Measurements from ENCODE around the gene APAF1.

The APAF1 gene

DNA sequence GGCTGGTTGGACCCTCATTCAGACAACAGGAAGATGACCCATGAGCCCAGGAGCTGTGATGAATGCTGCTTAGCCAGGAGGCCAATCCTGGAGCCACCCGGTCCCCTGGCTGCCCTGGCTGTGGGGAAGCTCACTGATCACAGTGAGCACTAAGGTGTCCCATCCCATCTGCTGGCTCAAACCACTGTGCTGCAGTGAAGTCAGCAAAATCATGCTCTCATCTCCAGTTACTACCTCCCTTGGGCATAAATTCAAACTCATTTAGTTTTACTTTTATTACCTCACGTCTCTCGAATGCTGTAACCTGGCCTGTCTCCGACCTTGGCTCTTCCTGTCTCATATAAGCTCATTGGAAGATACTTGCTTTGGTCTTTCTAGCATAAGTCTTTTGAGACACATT is 112.4 kb downstream of the APAF1 start:
- no peak for DNase-seq

GRCh38 chr12:98758331-98758730 is 113.2 kb downstream of the APAF1 start:
- no peak for DNase-seq

DNA sequence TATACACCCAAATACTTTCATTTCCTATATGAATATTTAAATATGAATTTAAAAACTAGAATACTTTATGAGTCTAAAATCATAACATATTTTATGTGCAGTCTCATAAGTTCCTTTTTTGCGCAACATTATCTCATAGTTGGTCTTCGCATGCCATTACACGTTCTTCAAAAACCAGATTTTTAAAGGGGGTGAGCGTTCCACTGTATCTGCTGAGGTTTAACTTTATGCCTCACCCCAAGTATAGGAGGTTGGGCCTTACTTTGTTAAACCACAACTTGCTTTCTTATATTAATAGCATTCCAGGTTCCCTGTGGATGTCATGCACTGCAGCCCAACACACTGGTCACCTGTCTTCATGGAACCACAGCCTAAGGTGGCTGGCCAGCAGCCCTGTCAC is 118.6 kb downstream of the APAF1 start:
- no peak for DNase-seq

- DNase-seq = no peak
Observed at GRCh38 chr12:98767248-98767647, 122.2 kb downstream of the APAF1 start.

DNA sequence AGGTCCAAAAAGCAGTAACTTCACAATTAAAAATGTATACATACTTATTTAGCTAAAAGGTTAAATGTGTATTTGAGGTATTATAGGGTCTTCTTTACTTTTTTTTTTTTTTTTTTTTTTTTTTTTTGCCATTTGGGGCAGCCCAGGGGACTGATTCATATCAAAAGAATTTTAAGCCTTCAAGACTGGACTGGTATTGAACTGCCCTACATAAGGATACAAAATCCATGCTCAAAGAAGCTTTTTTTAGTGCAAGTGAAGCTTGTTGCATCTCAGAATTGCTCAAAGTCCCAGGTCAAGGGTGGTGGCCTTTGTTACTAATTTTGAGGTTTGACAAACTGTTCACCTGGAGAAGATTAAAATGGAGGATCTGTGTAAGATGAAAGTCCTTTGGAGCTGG is 124.0 kb downstream of the APAF1 start:
- no peak for DNase-seq

- no peak for DNase-seq
Observed at GRCh38 chr12:98770230-98770629, 125.1 kb downstream of the APAF1 start.

- no peak for DNase-seq
Observed at GRCh38 chr12:98771811-98772752, 127.0 kb downstream of the APAF1 start.

GRCh38 chr12:98772818-98773217 is 127.7 kb downstream of the APAF1 start:
- DNase-seq = no peak

- DNase-seq = no peak
Observed at GRCh38 chr12:98780261-98780660, 135.2 kb downstream of the APAF1 start.

DNA sequence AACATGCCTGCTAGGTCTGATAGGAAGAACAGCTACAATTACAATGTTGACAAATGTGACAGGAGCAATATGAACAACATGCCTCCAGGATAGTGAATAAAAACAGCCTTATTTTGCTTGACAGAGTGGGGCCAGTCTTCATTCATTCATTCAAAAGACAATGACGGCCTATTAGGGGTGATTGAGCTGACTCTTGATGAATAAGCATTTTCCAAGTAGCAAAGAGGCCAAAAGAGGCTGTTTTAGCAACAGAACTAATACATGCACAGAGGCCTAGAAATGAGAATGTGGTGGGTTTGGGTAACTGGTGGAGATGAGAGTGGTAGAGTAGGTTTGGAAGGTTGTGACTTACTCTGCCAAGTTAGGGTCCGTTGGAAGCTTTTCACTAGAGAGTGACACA is 138.3 kb downstream of the APAF1 start:
- no peak for DNase-seq
